K562 (cell line): ENCODE results near the gene H3-3A. TPM values are rescaled to one million over a fixed set of nuclear protein-coding genes. Genes with fewer than 3 reads are reported as not detected.

Source experiments
- ATAC-seq: fragments of 200-7000 bp; cut with Tn5 transposase; 3 replicates; pipeline ENCODE4 v1.9.1; 2020; ENCODE audit warnings: moderate library complexity
- BruUV-seq: library from RNA; stranded (reverse); fragments of 400-500 nt; replicated peaks from 2 replicates; lab custom pipeline; 2021; lab: Mats Ljungman, UMichigan
- CTCF ChIA-PET: fragments of 300-600 bp; formaldehyde crosslinking; extraction: SDS; loops from one replicate; lab custom pipeline; 2021; ENCODE audit warnings: low intra/inter-chr PET ratio; lab: Yijun Ruan, JAX
- POLR2A ChIA-PET: fragments of 300-600, 350-650 bp; sonication (Branson Sonifier 250); formaldehyde crosslinking; extraction: SDS; loops from one replicate; lab custom pipeline; 2021; ENCODE audit warnings: antibody characterized with exemption, inconsistent platforms; lab: Yijun Ruan, JAX
- DNase-seq, 4 experiments: peaks; one replicate each; pipeline versions ENCODE4 v3.0.0 to v3.0.0-alpha.2; 2011 to 2018; ENCODE audit warnings: low spot score in 3 of 4, mixed read lengths in 3 of 4; ENCODE audit errors: extremely low read depth in 1 of 4
- FAIRE-seq: peaks from 2 replicates; lab custom pipeline; 2011; peaks lifted over from hg19 to GRCh38; lab: Jason Lieb, UNC
- H2AFZ ChIP-seq: 2 replicates; pipeline ENCODE4 v1.6.0; 2011; ENCODE audit warnings: low read depth, low read length, control low read depth, inconsistent platforms
- H3K27ac ChIP-seq: fragments of 200-600 bp; 3 replicates; pipeline ENCODE4 v1.8.0; 2011; ENCODE audit warnings: low read depth, mild to moderate bottlenecking, control low read depth, inconsistent platforms, low read length, moderate library complexity, mixed read lengths; ENCODE audit errors: extremely low read depth
- H3K27me3 ChIP-seq, 2 experiments: fragments of 300-600 bp in 1 of 2; 2 replicates in 1 of 2; 3 replicates in 1 of 2; pipeline versions ENCODE4 v1.6.0 to v1.8.0; 2011; ENCODE audit warnings: inconsistent platforms in 2 of 2, low read length in 2 of 2, mild to moderate bottlenecking in 1 of 2, mixed read lengths in 1 of 2, moderate library complexity in 1 of 2; ENCODE audit not compliant: control insufficient read depth in 2 of 2, insufficient read depth in 2 of 2
- H3K36me3 ChIP-seq: fragments of 300-600 bp; 3 replicates; pipeline ENCODE4 v1.8.0; 2011; ENCODE audit warnings: mild to moderate bottlenecking, low read length, inconsistent platforms; ENCODE audit not compliant: control insufficient read depth, insufficient read depth
- H3K4me1 ChIP-seq, 2 experiments: fragments of 200-600 bp in 1 of 2; replicated peaks in 1 of 2; 2 replicates in 1 of 2; 3 replicates in 1 of 2; pipeline versions ENCODE4 v1.5.1 to v1.8.0; 2011; ENCODE audit warnings: inconsistent platforms in 2 of 2, low read length in 2 of 2, mild to moderate bottlenecking in 1 of 2, mixed read lengths in 1 of 2, moderate library complexity in 1 of 2; ENCODE audit not compliant: control insufficient read depth in 2 of 2, insufficient read depth in 2 of 2
- H3K4me2 ChIP-seq: 2 replicates; pipeline ENCODE4 v1.6.1; 2011; ENCODE audit warnings: low read length, control low read depth, inconsistent platforms, mixed read lengths; ENCODE audit not compliant: insufficient read depth
- H3K4me3 ChIP-seq: fragments of 200-600 bp; sonication (generic), shearing (Covaris generic); 2 replicates; pipeline ENCODE4 v1.5.1; 2016; ENCODE audit warnings: control low read depth, inconsistent platforms
- H3K79me2 ChIP-seq: fragments of 200-600 bp; 3 replicates; pipeline ENCODE4 v1.8.0; 2011; ENCODE audit warnings: low read length, inconsistent platforms; ENCODE audit not compliant: control insufficient read depth, insufficient read depth
- H3K9ac ChIP-seq, 2 experiments: 2 replicates each; pipeline versions ENCODE4 v1.6.0 to v1.6.1; 2011; ENCODE audit warnings: low read depth in 2 of 2, low read length in 2 of 2, control low read depth in 1 of 2, inconsistent platforms in 1 of 2, mild to moderate bottlenecking in 1 of 2, mixed read lengths in 1 of 2; ENCODE audit not compliant: insufficient read depth in 1 of 2
- H3K9me1 ChIP-seq: one replicate; pipeline ENCODE4 v1.6.0; 2011; ENCODE audit warnings: inconsistent platforms, mild to moderate bottlenecking, low read length, moderate library complexity; ENCODE audit not compliant: control insufficient read depth, insufficient read depth
- H3K9me3 ChIP-seq: replicated peaks from 2 replicates; pipeline ENCODE4 v1.5.1; 2011; ENCODE audit warnings: low read depth, low read length, inconsistent platforms; ENCODE audit not compliant: control insufficient read depth, insufficient read depth
- H4K20me1 ChIP-seq: replicated peaks from 2 replicates; pipeline ENCODE4 v1.6.1; 2011; ENCODE audit warnings: low read length, inconsistent platforms, mixed read lengths; ENCODE audit not compliant: control insufficient read depth, insufficient read depth
- ADNP ChIP-seq: fragments of 200-800 bp; sonication (Bioruptor generic); IDR thresholded peaks from 2 replicates; pipeline ENCODE4 v1.6.1; 2016; ENCODE audit warnings: missing genetic modification characterization, missing compliant biosample characterization
- ATF7 ChIP-seq: fragments of 450-650 bp; IDR thresholded peaks from 2 replicates; pipeline ENCODE4 v1.7.1; 2014; ENCODE audit warnings: mild to moderate bottlenecking, moderate library complexity
- BMI1 ChIP-seq: fragments of 150-350 bp; IDR thresholded peaks from 2 replicates; pipeline ENCODE4 v1.6.1; 2014; ENCODE audit warnings: low read length
- MAZ ChIP-seq, 2 experiments: fragments of 450-650 bp in 1 of 2; sonication (generic) in 1 of 2; formaldehyde crosslinking; IDR thresholded peaks in 1 of 2; conservative IDR thresholded peaks in 1 of 2; 2 replicates each; pipeline versions ENCODE4 v1.4.0 to v1.5.0; 2020; ENCODE audit warnings: mild to moderate bottlenecking in 1 of 2, missing genetic modification reagents in 1 of 2
- PKNOX1 ChIP-seq: fragments of 450-650 bp; IDR thresholded peaks from 2 replicates; pipeline ENCODE4 v1.6.1; 2016
- PRDM10 ChIP-seq: fragments of 450-650 bp; IDR thresholded peaks from 2 replicates; pipeline ENCODE4 v1.6.1; 2018; ENCODE audit not compliant: partially characterized antibody
- SREBF2 ChIP-seq: sonication (generic); formaldehyde crosslinking; IDR thresholded peaks from 2 replicates; pipeline ENCODE4 v1.4.0; 2020; ENCODE audit warnings: mild to moderate bottlenecking, missing genetic modification reagents
- XRCC4 ChIP-seq: IDR thresholded peaks from one replicate; pipeline ENCODE4 v1.6.1; 2011; ENCODE audit not compliant: insufficient read depth, insufficient read length; ENCODE audit errors: extremely low read depth
- WGBS: fragments of 100-300 bp; shearing (Covaris generic); methylation state at CpG from one replicate; pipeline ENCODE4 v1.1.6; 2016; ENCODE audit warnings: low coverage, mixed read lengths; ENCODE audit not compliant: insufficient coverage; ENCODE audit errors: missing lambda C conversion rate; 5-methylcytosine and 5-hydroxymethylcytosine counted together
- in situ Hi-C: fragments of 300-500 bp; cut with MboI; formaldehyde crosslinking; loops from 4 replicates; pipeline ENCODE4 v1.15.0; 2018; ENCODE audit warnings: inconsistent platforms, mixed read lengths
- intact Hi-C: fragments of 100-400 bp; cut with micrococcal nuclease; formaldehyde crosslinking; loops from 2 replicates; pipeline ENCODE4 v1.14.2; 2022
- polyA plus RNA-seq, 8 experiments: library from polyadenylated mRNA; depleted of rRNA in 4 of 8; stranded (reverse) in 5 of 8; unstranded in 3 of 8; fragments of >200 nt; fragmentation: Nextera tagmentation in 2 of 8; fragmentation: Illumina TruSeq in 1 of 8; extraction: Ambion mirVana in 2 of 8; extraction: Trizol in 1 of 8; gene quantifications; 2 replicates each; pipeline versions ENCODE4 v1.2.1 to v1.2.3, GENCODE V29; 2011 to 2014; ENCODE audit warnings: inconsistent platforms in 1 of 8, missing spikeins in 1 of 8
- total RNA-seq, 7 experiments: library from RNA; depleted of rRNA in 6 of 7; stranded (reverse); fragments of >200 nt in 6 of 7; fragmentation: Illumina TruSeq in 2 of 7; extraction: Trizol in 2 of 7; gene quantifications; 2 replicates each; pipeline versions ENCODE4 v1.2.1 to v1.2.3, GENCODE V29; 2011 to 2021; ENCODE audit warnings: low replicate concordance in 1 of 7
- TF ChIP-seq, protein P1 (sequence below): fragments of 250-450 bp; sonication (Bioruptor Pico); IDR thresholded peaks from 2 replicates; pipeline ENCODE4 v1.4.0; 2020

The H3-3A gene
- total and polyA plus RNA-seq, 9 of the 15 experiments (the other 6 are each of a cell fraction or from before 2014, with no cell fraction given) = 426 to 1,083 (median 591) TPM

DNA sequence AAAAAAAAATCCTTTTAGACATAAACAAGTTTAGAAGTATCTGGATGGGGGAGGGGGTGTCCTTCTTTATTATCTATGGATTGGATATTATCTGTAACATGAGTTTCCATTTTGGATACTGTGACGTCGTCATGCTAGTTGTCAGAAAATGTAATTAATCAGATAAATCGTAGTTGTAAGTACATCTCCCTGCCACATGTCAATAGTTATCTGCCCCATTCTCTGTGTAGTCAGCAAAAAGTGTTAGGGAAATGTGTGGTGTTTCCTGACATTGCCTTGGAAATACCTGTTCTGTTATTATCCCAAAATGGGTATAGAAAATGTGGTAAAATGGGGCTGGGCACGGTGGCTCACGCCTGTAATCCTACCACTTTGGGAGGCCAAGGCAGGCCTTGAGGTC is 38.8 kb upstream of the H3-3A start:
- no peaks in the 10 kb centered on the region for H3K36me3 ChIP-seq
- intact Hi-C loops = no loop called here
- 39% methylated on average over 5 of the region's 5 CpGs for WGBS
- TF ChIP-seq MAZ (CRISPR knock-in tag; conservative IDR thresholded peaks at IDR 0.05 in 1 of 2, IDR thresholded peaks at IDR 0.05 in 1 of 2) = no peak
- TF ChIP-seq BMI1 = no peak
- TF ChIP-seq, protein P1, sequence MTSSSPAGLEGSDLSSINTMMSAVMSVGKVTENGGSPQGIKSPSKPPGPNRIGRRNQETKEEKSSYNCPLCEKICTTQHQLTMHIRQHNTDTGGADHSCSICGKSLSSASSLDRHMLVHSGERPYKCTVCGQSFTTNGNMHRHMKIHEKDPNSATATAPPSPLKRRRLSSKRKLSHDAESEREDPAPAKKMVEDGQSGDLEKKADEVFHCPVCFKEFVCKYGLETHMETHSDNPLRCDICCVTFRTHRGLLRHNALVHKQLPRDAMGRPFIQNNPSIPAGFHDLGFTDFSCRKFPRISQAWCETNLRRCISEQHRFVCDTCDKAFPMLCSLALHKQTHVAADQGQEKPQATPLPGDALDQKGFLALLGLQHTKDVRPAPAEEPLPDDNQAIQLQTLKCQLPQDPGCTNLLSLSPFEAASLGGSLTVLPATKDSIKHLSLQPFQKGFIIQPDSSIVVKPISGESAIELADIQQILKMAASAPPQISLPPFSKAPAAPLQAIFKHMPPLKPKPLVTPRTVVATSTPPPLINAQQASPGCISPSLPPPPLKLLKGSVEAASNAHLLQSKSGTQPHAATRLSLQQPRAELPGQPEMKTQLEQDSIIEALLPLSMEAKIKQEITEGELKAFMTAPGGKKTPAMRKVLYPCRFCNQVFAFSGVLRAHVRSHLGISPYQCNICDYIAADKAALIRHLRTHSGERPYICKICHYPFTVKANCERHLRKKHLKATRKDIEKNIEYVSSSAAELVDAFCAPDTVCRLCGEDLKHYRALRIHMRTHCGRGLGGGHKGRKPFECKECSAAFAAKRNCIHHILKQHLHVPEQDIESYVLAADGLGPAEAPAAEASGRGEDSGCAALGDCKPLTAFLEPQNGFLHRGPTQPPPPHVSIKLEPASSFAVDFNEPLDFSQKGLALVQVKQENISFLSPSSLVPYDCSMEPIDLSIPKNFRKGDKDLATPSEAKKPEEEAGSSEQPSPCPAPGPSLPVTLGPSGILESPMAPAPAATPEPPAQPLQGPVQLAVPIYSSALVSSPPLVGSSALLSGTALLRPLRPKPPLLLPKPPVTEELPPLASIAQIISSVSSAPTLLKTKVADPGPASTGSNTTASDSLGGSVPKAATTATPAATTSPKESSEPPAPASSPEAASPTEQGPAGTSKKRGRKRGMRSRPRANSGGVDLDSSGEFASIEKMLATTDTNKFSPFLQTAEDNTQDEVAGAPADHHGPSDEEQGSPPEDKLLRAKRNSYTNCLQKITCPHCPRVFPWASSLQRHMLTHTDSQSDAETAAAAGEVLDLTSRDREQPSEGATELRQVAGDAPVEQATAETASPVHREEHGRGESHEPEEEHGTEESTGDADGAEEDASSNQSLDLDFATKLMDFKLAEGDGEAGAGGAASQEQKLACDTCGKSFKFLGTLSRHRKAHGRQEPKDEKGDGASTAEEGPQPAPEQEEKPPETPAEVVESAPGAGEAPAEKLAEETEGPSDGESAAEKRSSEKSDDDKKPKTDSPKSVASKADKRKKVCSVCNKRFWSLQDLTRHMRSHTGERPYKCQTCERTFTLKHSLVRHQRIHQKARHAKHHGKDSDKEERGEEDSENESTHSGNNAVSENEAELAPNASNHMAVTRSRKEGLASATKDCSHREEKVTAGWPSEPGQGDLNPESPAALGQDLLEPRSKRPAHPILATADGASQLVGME (CRISPR knock-in tag) = no peak
- no peak for TF ChIP-seq XRCC4
- TF ChIP-seq PKNOX1 = peak; percentile 42; the same call in 1 of the 2 replicates
- TF ChIP-seq ADNP (tag) = peak; percentile 8; the same call in 1 of the 2 replicates
- TF ChIP-seq ATF7 = peak; percentile 47; the same call in 1 of the 2 replicates
- TF ChIP-seq PRDM10 = peak; percentile 30
- no peak for TF ChIP-seq SREBF2 (CRISPR knock-in tag)

More for the DNA sequence above, 38.8 kb upstream of the H3-3A start:
- in situ Hi-C loops = no loop called here
- DNase-seq (no peak), FAIRE-seq (no peak), ATAC-seq (no peak; the same call in 2 of the 3 replicates)
- CTCF ChIA-PET = no interaction called here
- POLR2A ChIA-PET = interaction anchor here (0.6 to 1.7 kb wide), 3 partner anchors 13 to 77 kb away, joined by 3 to 8 read pairs (median 4); partner anchors contain the start of gene SDE2
- Histone ChIP-seq H3K9me1 (no peaks in the 10 kb centered on the region), H3K4me1 (peaks cover 10 to 12% of the 10 kb centered on the region in 2 experiments; a peak in 4 of 5 replicates), H3K9ac (no peak overlapping the region), H3K4me2 (no peak overlapping the region), H4K20me1 (no peaks in the 10 kb centered on the region), H2AFZ (peak overlapping the region; percentile 49), H3K4me3 (no peak overlapping the region), H3K9me3 (no peaks in the 10 kb centered on the region), H3K27ac (no peak overlapping the region), H3K79me2 (no peaks in the 10 kb centered on the region), H3K27me3 (no peaks in the 10 kb centered on the region)
- no TSS peak for BruUV-seq
